Measurements from ENCODE around the gene PYGM.
A peak's percentile ranks its signal among the peaks of the same experiment; 100 is the strongest.

PYGM gene

GRCh38 chr11:64723117-64723906 is 36.5 kb downstream of the PYGM start, which contains the start of gene NRXN2:
TSS of gene NRXN2 (minus strand) at chr11:64723197. CDS start at chr11:64713699, 9,498 bp downstream.
- TF ChIP-seq CTCF (conservative IDR thresholded peaks at IDR 0.05; ENCODE audit: low read depth, low read length): peak; percentile 93
- peak; percentile 24 for DNase-seq (ENCODE audit: low read depth)
- peak within 1 kb of the TSS; percentile 59 for H3K4me3 ChIP-seq (ENCODE audit: low read length)

- H3K4me3 ChIP-seq (ENCODE audit: low read length): no peak overlapping the region
- no peak for DNase-seq (ENCODE audit: low read depth)
- no peak for TF ChIP-seq CTCF (conservative IDR thresholded peaks at IDR 0.05; ENCODE audit: low read depth, low read length)
These were observed 37.4 kb downstream of the PYGM start for GRCh38 chr11:64722141-64723065.

DNA sequence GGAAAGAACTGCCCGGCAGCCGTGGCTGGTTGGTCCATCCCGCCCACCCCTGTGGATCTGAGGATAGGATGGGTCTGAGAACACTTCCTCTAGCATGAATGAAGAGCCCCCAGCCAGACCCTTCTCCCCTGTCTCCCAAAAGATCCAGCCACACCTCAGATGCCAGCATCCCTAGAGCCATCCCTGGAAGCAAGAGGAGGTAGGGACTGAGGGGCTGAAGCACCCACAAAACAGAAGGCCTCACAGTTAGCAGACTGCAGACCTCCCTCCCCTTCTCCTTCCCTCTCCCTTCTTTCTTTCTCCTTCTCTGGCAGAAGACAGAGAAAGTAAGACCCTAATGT is 38.4 kb downstream of the PYGM start:
- TF ChIP-seq CTCF (conservative IDR thresholded peaks at IDR 0.05; ENCODE audit: low read depth, low read length): no peak
- no peak for DNase-seq (ENCODE audit: low read depth)
- H3K4me3 ChIP-seq (ENCODE audit: low read length): no peak overlapping the region

DNA sequence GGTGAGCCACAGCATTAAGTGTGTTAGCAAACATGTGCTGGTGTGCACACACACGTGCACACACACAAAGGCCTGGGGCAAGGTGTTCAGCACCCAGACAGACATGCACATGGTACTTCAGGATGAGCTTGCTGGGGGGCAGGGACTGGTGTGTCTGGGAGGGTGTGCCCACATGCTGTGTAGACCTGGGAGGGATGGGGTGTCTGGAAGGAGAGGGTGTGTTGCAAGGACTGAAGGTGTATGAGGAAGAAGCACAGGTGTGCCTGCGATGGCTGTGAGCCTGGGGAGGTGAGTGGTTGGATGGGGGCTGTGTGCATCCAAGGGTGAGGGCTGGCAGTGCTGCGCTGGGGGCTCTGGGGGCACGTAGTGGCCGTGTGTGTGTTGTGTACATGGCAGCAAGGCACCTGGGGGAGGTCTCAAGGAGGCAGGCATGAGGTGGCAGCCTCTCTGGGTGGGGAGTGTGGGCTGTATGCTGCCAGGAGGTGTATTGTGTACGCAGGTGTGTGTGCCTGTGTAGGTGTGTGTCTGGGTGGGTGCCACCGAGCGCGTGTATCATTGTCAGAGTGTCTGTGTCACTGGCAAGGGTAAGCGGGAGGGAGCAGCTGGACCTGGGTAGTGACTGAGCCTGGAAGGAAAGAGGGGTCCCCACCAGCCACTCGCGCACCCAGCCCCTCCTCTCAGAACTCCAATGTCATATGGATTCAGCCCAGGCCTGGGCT is 39.0 kb downstream of the PYGM start:
- H3K4me3 ChIP-seq (ENCODE audit: low read length): no peak overlapping the region
- TF ChIP-seq CTCF (conservative IDR thresholded peaks at IDR 0.05; ENCODE audit: low read depth, low read length): no peak

DNA sequence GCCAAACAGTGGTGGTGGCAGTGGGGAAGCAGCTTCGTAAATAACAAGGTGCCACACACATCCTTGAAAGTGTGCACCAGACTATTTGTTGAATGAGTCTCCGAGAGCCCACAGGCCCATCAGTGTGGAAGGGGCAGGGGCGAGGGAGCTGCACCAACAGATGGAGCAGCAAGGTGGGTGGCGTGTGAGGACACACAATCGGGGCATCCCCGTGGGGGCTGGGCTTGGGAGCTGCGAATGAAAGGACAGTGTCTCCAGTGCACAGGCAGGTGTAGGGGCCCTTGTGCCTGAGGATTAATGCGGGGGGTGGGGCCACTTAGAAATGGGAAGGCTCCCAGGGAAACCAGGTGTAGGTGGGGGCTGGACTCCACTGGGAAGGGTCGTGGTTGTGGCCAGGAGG is 39.6 kb downstream of the PYGM start:
- H3K4me3 ChIP-seq (ENCODE audit: low read length): no peak overlapping the region
- no peak for DNase-seq (ENCODE audit: low read depth)
- TF ChIP-seq CTCF (conservative IDR thresholded peaks at IDR 0.05; ENCODE audit: low read depth, low read length): no peak

More for the DNA sequence above, 39.0 kb downstream of the PYGM start:
- DNase-seq (ENCODE audit: low read depth): no peak

DNA sequence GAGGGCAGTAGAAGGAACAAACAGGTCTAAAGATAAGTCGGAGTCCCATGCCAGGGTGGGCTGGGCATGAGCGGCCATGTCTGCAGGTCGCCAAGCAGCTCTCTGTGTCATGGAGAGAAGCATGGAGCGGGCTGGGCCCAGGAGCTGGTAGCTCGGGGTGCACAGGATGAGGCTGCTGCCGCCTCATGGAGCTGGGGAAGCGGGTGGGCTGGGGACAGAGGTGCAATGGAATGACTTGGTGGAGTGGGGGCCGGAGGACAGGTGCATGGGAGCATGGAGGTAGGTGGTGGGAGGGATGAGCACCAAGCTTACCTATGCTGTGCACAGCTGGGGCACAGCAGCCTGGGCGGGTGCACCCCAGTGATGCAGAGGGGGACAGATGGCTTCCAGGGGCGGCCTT is 40.4 kb downstream of the PYGM start:
- no peak for TF ChIP-seq CTCF (conservative IDR thresholded peaks at IDR 0.05; ENCODE audit: low read depth, low read length)
- no peak overlapping the region for H3K4me3 ChIP-seq (ENCODE audit: low read length)
- no peak for DNase-seq (ENCODE audit: low read depth)

Measured in retinal pigment epithelial cell (primary cell).